Endometrial microvascular endothelial cells (primary cell): ENCODE data around the gene CNOT10. TPM values are rescaled to one million over a fixed set of nuclear protein-coding genes. Genes with fewer than 3 reads are reported as not detected.
"Not testable (repeated sequence)": the region's sequence is repeated elsewhere in the genome, so short reads cannot be mapped to it uniquely, and the experiment has no call there.

Experiments used
- in situ Hi-C: cut with HindIII; loops from 2 replicates; pipeline ENCODE4 v1.10.0; 2017; ENCODE audit warnings: low sequenced_read_pairs, low pct_unique_long_range_greater_than_20kb; ENCODE audit errors: inconsistent ontology term
- total RNA-seq: library from RNA; depleted of rRNA; stranded (reverse); fragments of >200 nt; gene quantifications from one replicate; pipeline ENCODE4 v1.2.3, GENCODE V29; 2015; ENCODE audit errors: inconsistent ontology term

CNOT10 gene
- total RNA-seq, 1 donor from 2014 or later = 14.8 TPM

- in situ Hi-C loops = not testable (repeated sequence)
Observed at GRCh38 chr3:32796384-32796950, 111.5 kb downstream of the CNOT10 start.

- in situ Hi-C loops = no loop called here
Observed at GRCh38 chr3:32797776-32798175, 112.8 kb downstream of the CNOT10 start.

- in situ Hi-C loops = not testable (repeated sequence)
Observed at GRCh38 chr3:32801440-32801839, 116.5 kb downstream of the CNOT10 start.

- in situ Hi-C loops = no loop called here
Observed at GRCh38 chr3:32813180-32813579, 128.2 kb downstream of the CNOT10 start.

- in situ Hi-C loops = no loop called here
Observed at GRCh38 chr3:32814361-32814760, 129.4 kb downstream of the CNOT10 start.

GRCh38 chr3:32815841-32816438 is 131.0 kb downstream of the CNOT10 start:
- in situ Hi-C loops = no loop called here

GRCh38 chr3:32816439-32817256 is 131.7 kb downstream of the CNOT10 start:
- in situ Hi-C loops = no loop called here

- in situ Hi-C loops = no loop called here
Observed at GRCh38 chr3:32817257-32817557, 132.2 kb downstream of the CNOT10 start.

- in situ Hi-C loops = no loop called here
Observed at GRCh38 chr3:32817558-32818228, 132.7 kb downstream of the CNOT10 start, which contains the start of gene TRIM71. Gene TRIM71, plus strand, starts transcription at chr3:32817997. Its CDS starts 84 bp downstream, at chr3:32818081.

- in situ Hi-C loops = no loop called here
Observed at GRCh38 chr3:32818229-32818969, 133.4 kb downstream of the CNOT10 start.

- in situ Hi-C loops = no loop called here
Observed at GRCh38 chr3:32818970-32819511, 134.1 kb downstream of the CNOT10 start.

GRCh38 chr3:32819551-32820348 is 134.8 kb downstream of the CNOT10 start:
- in situ Hi-C loops = no loop called here

- in situ Hi-C loops = no loop called here
Observed at GRCh38 chr3:32820430-32820829, 135.4 kb downstream of the CNOT10 start.

- in situ Hi-C loops = no loop called here
Observed at GRCh38 chr3:32820971-32821685, 136.1 kb downstream of the CNOT10 start.

- in situ Hi-C loops = no loop called here
Observed at GRCh38 chr3:32821686-32822296, 136.8 kb downstream of the CNOT10 start.

GRCh38 chr3:32822609-32823498 is 137.9 kb downstream of the CNOT10 start:
- in situ Hi-C loops = no loop called here
